Osteoblast (primary cell): ENCODE measurements around the gene MRAP. TPM values are rescaled to one million over a fixed set of nuclear protein-coding genes. Genes with fewer than 3 reads are reported as not detected.

Source experiments
- DNase-seq: peaks from one replicate; pipeline ENCODE4 v3.0.0; 2011; ENCODE audit warnings: low spot score, mixed read lengths; ENCODE audit not compliant: insufficient read length; ENCODE audit errors: missing footprints
- H2AFZ ChIP-seq: 2 replicates; pipeline ENCODE4 v1.6.0; 2011; ENCODE audit warnings: mild to moderate bottlenecking, low read length
- H3K27ac ChIP-seq: 2 replicates; pipeline ENCODE4 v1.5.1; 2011; ENCODE audit warnings: mild to moderate bottlenecking, low read depth, low read length, moderate library complexity
- H3K27me3 ChIP-seq: 2 replicates; pipeline ENCODE4 v1.6.0; 2012; ENCODE audit warnings: mild to moderate bottlenecking, control low read depth, inconsistent platforms, low read length, moderate library complexity; ENCODE audit not compliant: insufficient read depth
- H3K36me3 ChIP-seq: 2 replicates; pipeline ENCODE4 v1.5.1; 2011; ENCODE audit warnings: mild to moderate bottlenecking, low read length, control low read depth, moderate library complexity; ENCODE audit not compliant: insufficient read depth
- H3K4me1 ChIP-seq: 2 replicates; pipeline ENCODE4 v1.5.1; 2011; ENCODE audit warnings: mild to moderate bottlenecking, low read length, control low read depth, moderate library complexity; ENCODE audit not compliant: insufficient read depth
- H3K4me2 ChIP-seq: 2 replicates; pipeline ENCODE4 v1.6.0; 2011; ENCODE audit warnings: mild to moderate bottlenecking, low read length; ENCODE audit not compliant: insufficient read depth
- H3K4me3 ChIP-seq: fragments of 200-600 bp; sonication (generic); 3 replicates; pipeline ENCODE4 v1.5.1; 2012; ENCODE audit warnings: mild to moderate bottlenecking, low read length, inconsistent platforms; ENCODE audit not compliant: insufficient read depth
- H3K79me2 ChIP-seq: 2 replicates; pipeline ENCODE4 v1.6.0; 2012; ENCODE audit warnings: mild to moderate bottlenecking, low read length, control low read depth, inconsistent platforms; ENCODE audit not compliant: insufficient read depth
- H3K9me3 ChIP-seq: 2 replicates; pipeline ENCODE4 v1.5.1; 2011; ENCODE audit warnings: low read depth, low read length, control low read depth
- H4K20me1 ChIP-seq: 2 replicates; pipeline ENCODE4 v1.6.0; 2012; ENCODE audit warnings: mild to moderate bottlenecking, low read length, control low read depth; ENCODE audit not compliant: insufficient read depth
- total RNA-seq: library from RNA; depleted of rRNA; stranded (reverse); fragments of >200 nt; gene quantifications from 2 replicates; pipeline ENCODE4 v1.2.3, GENCODE V29; 2012
- TF ChIP-seq, protein P1 (sequence below): IDR thresholded peaks from 2 replicates; pipeline ENCODE4 v1.5.1; 2011; ENCODE audit warnings: mild to moderate bottlenecking, low read depth, low read length, moderate library complexity; ENCODE audit errors: extremely low read depth

The MRAP gene
- total RNA-seq, 1 donor = 0.72 TPM

DNA sequence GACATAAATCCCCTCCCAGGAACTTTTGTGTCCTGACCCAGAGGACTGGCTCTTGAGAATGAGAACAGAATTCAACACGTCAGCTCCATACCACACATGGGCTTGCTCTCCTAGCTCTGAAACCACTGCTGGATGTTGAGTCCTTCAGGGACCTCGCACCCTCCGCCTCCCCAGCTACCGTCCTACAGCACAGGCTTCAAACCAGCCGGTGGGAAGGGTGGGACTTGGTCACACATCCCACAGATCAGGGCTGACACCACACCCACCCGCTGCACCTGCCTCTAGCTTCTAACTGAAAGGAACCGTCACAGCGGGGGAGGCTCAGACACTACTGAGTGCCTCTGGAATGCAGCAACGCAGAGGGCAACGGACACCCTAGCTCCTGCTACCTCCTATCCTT, 24.0 kb downstream of the MRAP start:
- no peak overlapping the region for H3K4me3 ChIP-seq
- no peak overlapping the region for H2AFZ ChIP-seq
- TF ChIP-seq, protein P1, sequence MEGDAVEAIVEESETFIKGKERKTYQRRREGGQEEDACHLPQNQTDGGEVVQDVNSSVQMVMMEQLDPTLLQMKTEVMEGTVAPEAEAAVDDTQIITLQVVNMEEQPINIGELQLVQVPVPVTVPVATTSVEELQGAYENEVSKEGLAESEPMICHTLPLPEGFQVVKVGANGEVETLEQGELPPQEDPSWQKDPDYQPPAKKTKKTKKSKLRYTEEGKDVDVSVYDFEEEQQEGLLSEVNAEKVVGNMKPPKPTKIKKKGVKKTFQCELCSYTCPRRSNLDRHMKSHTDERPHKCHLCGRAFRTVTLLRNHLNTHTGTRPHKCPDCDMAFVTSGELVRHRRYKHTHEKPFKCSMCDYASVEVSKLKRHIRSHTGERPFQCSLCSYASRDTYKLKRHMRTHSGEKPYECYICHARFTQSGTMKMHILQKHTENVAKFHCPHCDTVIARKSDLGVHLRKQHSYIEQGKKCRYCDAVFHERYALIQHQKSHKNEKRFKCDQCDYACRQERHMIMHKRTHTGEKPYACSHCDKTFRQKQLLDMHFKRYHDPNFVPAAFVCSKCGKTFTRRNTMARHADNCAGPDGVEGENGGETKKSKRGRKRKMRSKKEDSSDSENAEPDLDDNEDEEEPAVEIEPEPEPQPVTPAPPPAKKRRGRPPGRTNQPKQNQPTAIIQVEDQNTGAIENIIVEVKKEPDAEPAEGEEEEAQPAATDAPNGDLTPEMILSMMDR = no peak
- no peaks in the 10 kb centered on the region for H3K27me3 ChIP-seq
- no peaks in the 10 kb centered on the region for H3K4me1 ChIP-seq
- H3K27ac ChIP-seq = no peak overlapping the region
- DNase-seq = no peak
- H3K79me2 ChIP-seq = peaks cover 13% of the 10 kb centered on the region
- H4K20me1 ChIP-seq = peaks cover 7% of the 10 kb centered on the region
- H3K4me2 ChIP-seq = no peak overlapping the region
- H3K9me3 ChIP-seq = no peaks in the 10 kb centered on the region
- H3K36me3 ChIP-seq = peaks cover 97% of the 10 kb centered on the region

GRCh38 chr21:32325706-32326105, 27.1 kb downstream of the MRAP start:
- TF ChIP-seq, protein P1 = no peak
- Histone ChIP-seq H2AFZ (no peak overlapping the region), H3K4me2 (no peak overlapping the region), H4K20me1 (peaks cover 5% of the 10 kb centered on the region), H3K79me2 (peaks cover 15% of the 10 kb centered on the region), H3K4me3 (no peak overlapping the region), H3K27me3 (no peaks in the 10 kb centered on the region), H3K27ac (no peak overlapping the region), H3K4me1 (peaks cover 11% of the 10 kb centered on the region), H3K9me3 (no peaks in the 10 kb centered on the region), H3K36me3 (peaks cover 74% of the 10 kb centered on the region)
- no peak for DNase-seq

DNA sequence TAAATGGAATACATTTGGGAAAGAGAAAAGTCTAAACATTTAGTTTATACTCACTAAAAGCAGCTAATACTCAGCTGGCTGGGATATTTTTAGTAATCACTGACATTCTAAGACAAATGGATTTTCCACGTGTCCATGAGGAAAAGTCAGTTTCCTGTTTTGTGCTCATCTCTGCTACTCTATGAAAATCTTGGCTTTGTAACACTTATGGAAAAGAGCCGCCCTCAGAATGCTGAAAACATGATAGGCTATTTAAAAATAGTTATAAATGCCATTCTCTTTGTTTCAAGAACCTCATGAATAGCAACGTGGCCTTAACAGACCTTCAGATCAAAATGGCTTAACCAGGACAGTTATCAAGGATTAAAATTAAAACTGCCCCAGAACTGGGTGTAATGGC, 29.9 kb downstream of the MRAP start:
- Histone ChIP-seq H4K20me1 (peaks cover 8% of the 10 kb centered on the region), H3K9me3 (no peaks in the 10 kb centered on the region), H3K4me2 (no peak overlapping the region), H3K4me3 (no peak overlapping the region), H3K79me2 (peaks cover 15% of the 10 kb centered on the region), H3K27me3 (no peaks in the 10 kb centered on the region), H3K4me1 (peaks cover 11% of the 10 kb centered on the region), H3K36me3 (peaks cover 71% of the 10 kb centered on the region), H2AFZ (no peak overlapping the region), H3K27ac (peak overlapping the region; percentile 75)
- TF ChIP-seq, protein P1 = no peak
- no peak for DNase-seq

DNA sequence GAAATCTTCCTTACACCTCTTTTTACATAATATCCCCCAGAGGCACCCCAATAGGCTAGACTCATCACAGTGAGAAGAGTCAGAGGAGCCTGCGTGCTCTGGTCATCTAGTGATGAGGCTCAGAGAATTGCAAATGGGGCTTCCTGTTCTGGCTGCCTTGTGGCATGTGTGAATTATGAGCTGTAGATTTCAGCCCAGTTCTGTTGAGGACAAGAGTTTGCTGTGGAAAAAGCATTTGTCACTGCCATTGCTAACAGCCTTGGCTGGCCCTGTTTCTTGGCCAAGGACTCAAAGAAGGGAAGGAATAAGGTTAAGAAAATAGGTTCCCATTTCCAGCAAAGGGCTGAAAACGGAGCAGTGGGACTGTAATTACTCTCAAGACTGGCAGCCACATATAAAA, 30.7 kb downstream of the MRAP start:
- Histone ChIP-seq H3K79me2 (peaks cover 15% of the 10 kb centered on the region), H3K4me1 (peaks cover 11% of the 10 kb centered on the region), H3K4me3 (no peak overlapping the region), H3K27ac (peak overlapping the region; percentile 75), H3K27me3 (no peaks in the 10 kb centered on the region), H3K36me3 (peaks cover 71% of the 10 kb centered on the region), H3K4me2 (no peak overlapping the region), H4K20me1 (peaks cover 8% of the 10 kb centered on the region), H3K9me3 (no peaks in the 10 kb centered on the region), H2AFZ (no peak overlapping the region)
- TF ChIP-seq, protein P1 = no peak
- DNase-seq = no peak
